SK-N-DZ (cell line): ENCODE measurements around the gene STX11.

ENCODE experiments used
- DNase-seq: peaks from one replicate; pipeline ENCODE4 v3.0.0-alpha.2; 2015; ENCODE audit warnings: low spot score

The STX11 gene

GRCh38 chr6:144214622-144215401 is 64.5 kb downstream of the STX11 start:
- peak; percentile 10 for DNase-seq

DNA sequence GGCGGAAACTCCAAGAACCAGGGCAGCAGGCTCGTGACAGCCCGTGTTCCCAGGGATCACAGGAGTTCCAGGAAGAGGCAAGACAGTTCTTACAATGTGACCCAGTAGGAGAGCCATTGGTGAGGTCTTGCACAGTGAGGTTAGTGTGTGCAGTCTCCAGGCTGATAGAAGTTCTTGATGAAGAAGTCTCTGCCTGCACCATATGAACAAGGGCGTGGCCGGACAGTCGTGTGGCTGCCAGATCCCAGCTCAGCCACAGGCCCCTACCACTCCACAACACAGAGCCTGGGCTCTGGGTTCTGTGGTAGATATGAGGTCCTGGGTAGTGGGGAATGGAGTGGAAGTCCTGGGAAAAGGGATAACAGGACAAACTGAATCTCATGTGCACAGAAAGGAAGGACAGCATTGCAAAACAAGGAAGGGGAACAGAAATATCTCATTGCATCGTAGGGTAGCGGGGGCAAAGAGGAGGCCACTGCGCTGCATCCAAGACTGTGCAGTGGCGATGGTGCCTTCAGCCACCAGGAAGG is 65.2 kb downstream of the STX11 start:
- peak; percentile 41 for DNase-seq

GRCh38 chr6:144215932-144216667 is 65.8 kb downstream of the STX11 start:
- peak; percentile 93 for DNase-seq

DNA sequence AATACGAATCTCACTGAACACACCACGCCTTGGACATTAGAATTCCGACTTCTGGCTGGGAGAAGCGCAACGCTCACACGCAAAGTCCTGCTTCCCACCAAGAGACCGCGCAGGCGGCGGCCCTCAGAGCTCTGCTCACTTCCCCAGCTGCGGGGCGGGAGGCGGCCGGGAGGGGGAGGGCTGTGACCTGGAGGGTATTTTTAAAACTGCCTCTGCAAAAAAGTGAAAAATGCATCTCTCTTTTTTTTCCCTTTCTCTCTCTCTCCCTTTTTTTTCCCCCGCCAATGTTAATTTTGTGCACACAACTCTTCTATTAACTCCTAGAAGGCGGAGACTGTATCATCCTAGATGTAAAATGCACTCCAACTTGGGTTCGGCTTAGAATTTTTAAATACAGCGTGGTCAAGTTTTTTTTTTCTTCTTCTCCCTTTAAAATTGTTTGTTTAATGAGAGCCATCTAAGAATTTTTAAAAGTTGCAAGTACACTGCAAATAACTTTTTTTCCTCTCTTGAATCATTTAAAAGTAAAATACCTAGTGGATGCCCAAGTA is 66.4 kb downstream of the STX11 start:
- DNase-seq: no peak

DNA sequence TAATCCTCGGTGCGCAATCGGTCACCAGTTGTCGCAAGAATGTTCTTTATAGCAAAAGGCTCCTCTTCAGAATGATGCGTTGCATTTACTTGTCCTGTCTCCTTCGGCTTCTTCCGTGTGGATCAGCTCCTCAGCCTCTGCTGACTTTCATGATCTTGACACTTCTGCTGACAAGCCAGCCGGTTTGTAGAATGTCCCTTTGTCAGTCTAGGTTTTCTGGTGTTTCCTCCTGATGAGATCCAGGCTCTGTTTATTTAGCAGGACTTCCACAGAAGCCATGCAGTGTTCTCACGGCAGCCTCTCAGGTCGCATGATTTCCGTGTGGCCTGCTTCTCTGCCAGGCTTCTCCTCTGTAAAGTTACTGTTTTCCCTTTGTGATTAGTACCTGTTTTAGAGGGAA is 66.9 kb downstream of the STX11 start:
- DNase-seq: peak; percentile 47

DNA sequence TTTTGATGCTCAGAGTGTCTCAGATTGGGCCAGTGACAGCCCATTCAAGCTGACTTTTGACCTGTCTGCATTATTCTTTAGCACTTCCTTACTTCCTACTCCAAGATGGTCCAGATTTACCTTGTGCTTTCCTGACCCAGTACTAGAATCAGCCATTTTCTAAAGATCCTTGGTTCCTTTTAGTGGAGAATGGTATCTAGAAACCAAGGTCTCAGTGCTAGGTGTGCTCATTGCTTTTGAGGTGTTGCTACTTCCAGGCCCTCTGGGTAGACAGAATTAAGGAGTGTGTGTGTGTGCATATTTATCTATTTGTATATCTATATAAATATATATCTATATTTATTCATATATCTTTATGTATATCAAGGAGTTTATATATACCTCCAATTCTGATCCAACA is 67.5 kb downstream of the STX11 start:
- no peak for DNase-seq

- DNase-seq: peak; percentile 6
Observed at GRCh38 chr6:144219056-144219685, 68.9 kb downstream of the STX11 start.

DNA sequence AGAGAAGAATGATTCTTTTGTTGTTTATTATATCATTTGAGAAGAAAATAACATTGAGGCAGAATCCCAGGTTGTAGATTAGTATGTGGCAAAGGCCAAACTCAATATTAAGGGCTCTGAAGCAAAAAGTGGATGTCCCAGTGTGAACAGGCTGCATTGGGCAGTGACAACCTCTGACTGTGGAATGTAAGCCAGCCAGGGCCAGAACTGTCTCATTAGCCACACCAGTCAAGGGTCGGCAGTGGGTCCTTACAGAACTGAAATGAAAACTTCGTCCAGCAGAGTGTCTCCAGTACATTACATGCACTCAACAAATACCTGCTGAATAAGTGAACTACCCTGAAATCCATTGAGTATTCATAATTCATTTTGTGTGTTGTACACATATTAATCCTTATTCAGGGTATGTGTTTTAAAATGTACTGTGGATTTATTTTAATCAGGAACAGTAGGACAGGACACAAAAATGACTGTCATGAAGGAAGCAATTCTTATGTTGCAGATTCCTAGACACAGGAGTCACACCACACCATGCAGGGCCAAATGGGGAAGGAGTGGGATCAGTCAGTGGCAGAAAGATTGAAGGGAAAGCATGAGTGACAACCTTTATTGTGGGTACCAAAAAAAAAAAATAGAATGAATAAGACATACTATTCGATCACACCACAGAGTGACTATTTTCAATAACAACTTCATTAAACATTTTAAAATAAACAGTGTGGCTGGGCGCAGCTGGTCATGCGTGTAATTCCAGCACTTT is 69.9 kb downstream of the STX11 start:
- no peak for DNase-seq

GRCh38 chr6:144223686-144224085 is 73.4 kb downstream of the STX11 start:
- no peak for DNase-seq

GRCh38 chr6:144231721-144232120 is 81.4 kb downstream of the STX11 start:
- DNase-seq: no peak

DNA sequence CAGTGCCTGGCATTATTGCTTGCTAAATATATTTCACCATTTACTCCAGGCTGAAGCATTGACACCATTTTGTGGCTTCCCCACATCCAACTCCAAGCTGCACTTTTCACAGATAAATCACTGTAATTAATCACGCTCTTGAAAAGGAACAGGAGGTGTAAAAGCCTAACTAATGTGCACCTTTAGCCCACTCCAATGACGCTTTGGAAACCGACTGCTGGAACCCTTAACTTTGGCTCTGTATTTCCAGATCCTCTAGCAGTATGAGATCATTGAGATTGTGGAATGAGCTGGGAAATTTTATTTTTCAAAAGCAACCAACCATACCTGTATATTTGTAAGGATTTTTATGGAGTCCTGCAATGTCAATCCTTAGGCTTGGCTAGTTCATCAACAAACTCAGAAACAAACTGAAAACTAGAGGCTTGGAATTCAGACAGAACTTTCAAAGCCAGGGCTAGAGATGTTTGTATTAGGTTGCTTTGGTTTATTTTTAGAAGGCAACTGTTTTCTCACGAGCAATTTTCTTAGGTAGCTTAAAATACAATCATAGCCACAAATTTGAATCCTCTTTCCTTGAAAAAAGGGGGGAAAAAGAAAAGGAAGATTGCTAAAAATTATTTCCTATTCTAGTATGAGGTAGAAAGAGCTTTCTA is 82.0 kb downstream of the STX11 start:
- DNase-seq: no peak

DNA sequence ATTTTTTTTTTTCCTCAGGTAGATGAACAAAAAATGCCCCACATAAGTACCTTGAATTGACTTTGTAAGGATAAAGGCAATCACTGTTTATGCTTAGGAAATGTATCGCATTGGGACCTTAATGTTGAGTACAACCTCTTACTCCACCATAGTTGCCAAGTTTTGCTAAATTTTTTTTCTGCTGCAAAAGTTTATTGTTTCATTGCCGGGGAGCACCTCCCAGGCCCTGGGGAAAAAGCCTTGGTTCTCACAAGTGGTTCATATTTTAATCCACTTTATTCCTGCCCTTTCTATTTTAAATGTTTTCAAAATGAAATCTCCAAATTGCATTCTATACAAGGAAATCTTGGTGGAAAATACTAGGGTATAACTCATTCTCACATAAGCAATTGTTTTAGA is 82.5 kb downstream of the STX11 start:
- no peak for DNase-seq

DNA sequence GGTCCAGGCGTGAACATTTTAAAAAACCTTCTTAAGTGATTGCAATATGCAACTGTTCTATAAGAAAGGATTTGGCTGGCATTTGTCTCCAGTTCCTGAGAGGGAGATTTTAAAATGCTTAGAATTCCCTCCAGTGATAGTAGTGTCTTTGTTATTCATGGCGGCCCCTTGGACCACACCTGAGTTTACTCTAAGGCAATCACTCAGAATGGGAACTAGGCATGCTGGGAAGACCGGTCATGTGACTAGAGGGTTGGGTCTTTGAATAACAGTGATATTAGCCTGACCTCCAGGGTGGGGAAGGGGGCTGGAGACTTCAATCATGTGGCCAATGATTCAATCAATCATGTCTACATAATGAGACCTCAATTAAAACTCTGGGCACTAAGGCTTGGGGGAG is 84.1 kb downstream of the STX11 start:
- DNase-seq: no peak

- no peak for DNase-seq
Observed at GRCh38 chr6:144234935-144235334, 84.6 kb downstream of the STX11 start.
